Measurements from ENCODE around the gene SYCP2L.

SYCP2L gene

GRCh38 chr6:11012295-11012754, 125.5 kb downstream of the SYCP2L start:
- no peak for FAIRE-seq

- no peak for FAIRE-seq
Measured at GRCh38 chr6:11012976-11013720, 126.3 kb downstream of the SYCP2L start.

DNA sequence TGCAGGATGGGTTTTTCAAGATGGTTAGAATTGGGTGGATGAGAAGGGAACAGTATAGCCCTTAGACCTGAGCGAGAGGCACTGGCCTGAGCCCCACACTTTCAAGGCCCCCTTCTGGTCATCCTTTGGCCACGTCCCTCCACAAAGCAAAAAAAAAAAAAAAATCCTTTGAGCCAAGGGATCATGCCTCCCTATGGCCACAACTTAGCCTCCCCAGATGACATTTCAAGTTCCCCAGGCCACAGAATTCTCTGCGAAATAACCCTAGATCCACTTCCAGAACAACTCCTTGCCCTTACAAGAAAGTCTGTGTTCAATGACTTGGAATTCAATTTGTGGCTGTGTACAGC, 126.8 kb downstream of the SYCP2L start:
- no peak for FAIRE-seq

GRCh38 chr6:11015102-11015501, 128.2 kb downstream of the SYCP2L start:
- no peak for FAIRE-seq

GRCh38 chr6:11016452-11016851, 129.6 kb downstream of the SYCP2L start:
- FAIRE-seq = no peak

- FAIRE-seq = no peak
Measured at GRCh38 chr6:11017090-11017489, 130.2 kb downstream of the SYCP2L start.

- FAIRE-seq = no peak
Measured at GRCh38 chr6:11018225-11018624, 131.4 kb downstream of the SYCP2L start.

DNA sequence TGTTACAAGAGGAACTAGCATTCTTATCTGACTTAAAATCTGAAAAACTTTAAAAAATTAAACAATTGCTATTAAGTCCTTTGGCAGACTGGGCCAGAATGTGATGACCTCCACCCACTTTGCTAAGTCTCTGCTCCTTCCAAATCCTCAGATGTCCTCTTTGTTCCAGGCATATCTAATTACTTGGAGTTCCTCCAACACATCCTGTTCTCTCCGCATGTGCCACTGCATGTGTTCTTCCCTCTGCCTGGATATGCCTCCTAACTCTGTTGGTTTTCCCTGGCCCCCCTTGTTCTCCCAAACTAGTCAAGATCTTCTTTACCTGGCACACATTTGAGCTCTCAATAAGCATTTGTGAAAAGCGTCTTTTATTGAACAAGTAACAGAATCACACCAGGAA, 134.2 kb downstream of the SYCP2L start:
- no peak for FAIRE-seq

DNA sequence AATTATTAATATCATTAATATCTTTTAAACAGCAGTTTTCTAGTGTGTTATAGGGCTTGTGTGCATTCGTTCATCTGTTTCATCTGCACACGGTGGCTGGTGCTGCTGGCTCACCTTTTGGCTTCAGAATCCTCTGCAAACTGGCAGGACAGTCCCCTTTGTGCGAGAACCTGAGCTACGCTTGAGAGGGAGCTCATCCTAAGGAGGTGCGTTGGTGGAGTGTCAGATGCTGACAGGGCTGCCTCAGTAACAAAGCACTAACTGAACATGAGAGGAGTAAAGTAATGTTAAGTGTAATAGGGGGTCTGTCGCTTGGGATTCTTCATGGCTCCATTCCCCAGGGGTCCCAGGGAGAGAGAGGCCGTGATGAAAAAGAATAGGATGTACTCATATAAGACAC, 134.9 kb downstream of the SYCP2L start:
- no peak for FAIRE-seq

DNA sequence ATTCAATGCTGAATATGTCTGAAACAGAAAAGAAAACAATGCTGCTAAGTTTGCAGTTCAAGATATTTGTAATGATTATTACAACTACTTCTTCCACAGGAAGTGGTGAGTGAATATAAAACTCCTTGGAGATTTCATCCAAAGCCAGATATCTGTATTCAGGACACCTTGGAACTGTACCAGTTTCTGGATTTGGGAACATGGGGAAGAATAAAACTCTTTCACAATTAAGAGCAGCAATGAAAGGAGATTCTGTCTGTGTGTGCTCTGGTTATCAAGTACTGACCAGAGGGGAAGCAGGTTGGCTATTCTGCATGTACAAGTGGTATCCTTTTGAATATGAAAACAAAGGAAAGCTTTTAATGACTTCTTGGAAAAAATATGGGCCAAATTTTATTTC, 136.2 kb downstream of the SYCP2L start:
- no peak for FAIRE-seq

Data from A204.1 (cell line).